ENCODE data around the gene EMC8.

Gene EMC8

DNA sequence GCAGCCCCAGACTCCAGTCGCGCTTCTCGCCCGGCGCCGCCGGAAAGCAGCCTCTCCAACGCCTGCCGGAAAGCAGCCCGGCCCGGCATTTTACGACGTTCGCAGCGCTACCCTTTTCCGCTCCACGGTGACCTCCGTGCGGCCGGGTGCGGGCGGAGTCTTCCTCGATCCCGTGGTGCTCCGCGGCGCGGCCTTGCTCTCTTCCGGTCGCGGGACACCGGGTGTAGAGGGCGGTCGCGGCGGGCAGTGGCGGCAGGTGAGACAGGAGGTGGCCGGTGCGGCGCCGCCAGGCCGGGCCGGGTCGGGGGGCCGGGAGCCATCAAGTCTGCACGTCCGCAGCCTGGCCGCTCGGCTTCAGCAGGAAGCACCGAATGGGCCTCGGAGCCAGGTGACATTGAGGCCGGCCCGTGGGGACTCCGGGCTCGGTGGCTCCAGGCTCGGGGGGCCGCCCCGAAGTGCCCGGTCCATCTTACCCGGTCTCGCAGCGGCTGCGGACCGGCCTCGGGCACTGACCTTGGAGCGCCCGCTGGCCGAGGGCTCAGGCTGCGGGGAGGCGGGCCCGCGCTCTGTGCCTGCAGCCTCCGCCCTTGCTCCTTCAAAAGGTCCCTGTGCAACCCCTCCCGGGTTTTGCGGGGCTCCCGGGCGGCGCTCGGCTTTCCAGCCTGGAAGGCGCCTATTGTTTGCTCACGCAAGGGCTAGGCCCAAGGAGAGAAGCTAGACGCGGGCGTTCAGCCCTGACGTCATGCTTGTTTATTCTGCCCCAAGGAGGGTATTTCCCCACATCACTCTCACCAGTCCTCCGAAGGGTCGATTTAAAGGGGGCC lies at the start of gene EMC8, which contains the start of gene COX4I1:
Gene EMC8 (minus strand): TSS at position 48 of the 824 bp plus-strand sequence. CDS start 249 bp downstream, outside the sequence.
Gene COX4I1 (plus strand): TSS at position 199 of the 824 bp plus-strand sequence. CDS start 1,511 bp downstream, outside the sequence.
- peak; percentile 95 for DNase-seq
- peaks cover 42% of the 10 kb centered on the region for H3K36me3 Mint-ChIP-seq
- no peaks in the 10 kb centered on the region for H3K27me3 Mint-ChIP-seq
- H3K4me1 Mint-ChIP-seq, result peaks cover 53% of the 10 kb centered on the region
- no peaks in the 10 kb centered on the region for H3K9me3 Mint-ChIP-seq
- CTCF ChIA-PET, result interaction anchor here (1.0 to 2.0 kb wide), 2 partner anchors 20 to 189 kb away, joined by 3 to 5 read pairs; no protein-coding TSS in a partner anchor
- H3K27ac Mint-ChIP-seq, result peak within 1 kb of the TSS; percentile 95
- peak within 1 kb of the TSS; percentile 90 for H3K4me3 Mint-ChIP-seq

DNA sequence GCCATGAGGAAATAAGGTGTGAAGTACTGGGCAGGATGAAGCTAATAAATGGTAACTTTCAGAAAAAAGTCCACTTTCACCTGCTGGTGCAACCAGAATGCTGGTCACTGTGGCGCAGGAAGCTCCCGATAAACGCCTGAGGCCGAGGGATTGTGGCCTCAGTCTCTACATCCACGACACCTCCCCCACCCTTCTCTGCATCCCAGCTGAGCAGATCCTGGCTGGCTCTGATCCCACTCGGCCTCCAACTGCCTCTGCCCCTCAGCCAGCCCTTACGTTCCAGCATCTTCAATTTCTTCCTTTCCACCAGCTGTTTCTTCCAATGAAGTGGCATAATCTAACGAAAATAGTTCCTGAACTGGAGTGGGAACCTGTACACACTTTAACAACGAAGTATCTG lies 49.6 kb upstream of the EMC8 start:
- Mint-ChIP-seq H3K27ac (no peak overlapping the region), H3K27me3 (peaks cover 45% of the 10 kb centered on the region), H3K36me3 (no peaks in the 10 kb centered on the region), H3K4me1 (no peaks in the 10 kb centered on the region), H3K4me3 (no peak overlapping the region), H3K9me3 (no peaks in the 10 kb centered on the region)
- DNase-seq, result no peak
- CTCF ChIA-PET, result no interaction called here

GRCh38 chr16:85847681-85848601 lies 48.6 kb upstream of the EMC8 start:
- Mint-ChIP-seq H3K4me1 (no peaks in the 10 kb centered on the region), H3K4me3 (no peak overlapping the region), H3K36me3 (no peaks in the 10 kb centered on the region), H3K27me3 (peaks cover 41% of the 10 kb centered on the region), H3K27ac (no peak overlapping the region), H3K9me3 (no peaks in the 10 kb centered on the region)
- no peak for DNase-seq
- CTCF ChIA-PET, result no interaction called here

DNA sequence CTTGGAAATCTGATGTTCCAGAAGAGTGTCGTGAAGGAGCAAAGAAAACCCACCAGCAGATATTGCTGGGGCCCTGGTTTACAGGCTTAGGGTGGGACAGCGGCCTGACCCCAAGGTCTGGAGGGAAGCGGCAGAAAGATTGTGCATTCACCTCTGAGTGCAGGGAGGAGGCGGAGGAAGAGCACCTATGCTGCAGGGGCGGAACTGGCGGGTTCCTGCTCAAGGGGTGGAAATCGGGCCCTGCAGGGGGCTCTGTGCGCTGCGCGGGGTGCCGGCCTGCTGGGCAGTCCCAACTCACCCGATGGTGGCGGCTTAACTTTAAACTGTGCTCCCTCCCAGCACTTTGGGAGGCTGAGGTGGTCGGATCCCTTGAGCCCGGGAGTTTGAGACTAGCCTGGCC lies 47.7 kb upstream of the EMC8 start:
- Mint-ChIP-seq H3K4me3 (no peak overlapping the region), H3K27me3 (peaks cover 42% of the 10 kb centered on the region), H3K9me3 (no peaks in the 10 kb centered on the region), H3K4me1 (no peaks in the 10 kb centered on the region), H3K27ac (no peak overlapping the region), H3K36me3 (no peaks in the 10 kb centered on the region)
- CTCF ChIA-PET, result no interaction called here
- no peak for DNase-seq

DNA sequence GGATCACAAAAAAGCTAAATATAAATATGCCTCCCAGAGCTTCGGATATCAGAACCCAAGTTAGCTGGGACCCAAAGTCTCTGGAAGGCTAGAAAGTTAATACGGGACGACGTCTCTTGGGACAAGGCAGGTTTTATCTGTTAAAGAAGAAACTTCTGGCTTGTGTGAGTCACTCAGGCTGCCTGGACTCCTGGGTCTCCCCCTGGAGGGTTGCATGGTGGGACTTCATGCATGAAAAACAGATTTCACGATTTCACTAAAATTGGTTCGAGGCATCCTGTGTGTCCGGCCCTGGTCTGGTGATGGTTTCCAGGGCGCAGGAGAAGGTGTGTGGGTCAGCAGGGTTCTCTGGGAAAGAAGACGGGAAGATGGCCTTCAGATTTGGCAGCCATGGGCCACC lies 47.1 kb upstream of the EMC8 start:
- Mint-ChIP-seq H3K4me3 (no peak overlapping the region), H3K27me3 (peaks cover 38% of the 10 kb centered on the region), H3K36me3 (no peaks in the 10 kb centered on the region), H3K9me3 (no peaks in the 10 kb centered on the region), H3K4me1 (no peaks in the 10 kb centered on the region), H3K27ac (peak overlapping the region; percentile 22)
- CTCF ChIA-PET, result no interaction called here
- no peak for DNase-seq

GRCh38 chr16:85845266-85845665 lies 45.9 kb upstream of the EMC8 start:
- H3K27ac Mint-ChIP-seq, result no peak overlapping the region
- CTCF ChIA-PET, result no interaction called here

GRCh38 chr16:85844786-85845185 lies 45.4 kb upstream of the EMC8 start:
- Mint-ChIP-seq H3K27me3 (peaks cover 40% of the 10 kb centered on the region), H3K4me1 (no peaks in the 10 kb centered on the region), H3K4me3 (no peak overlapping the region), H3K27ac (no peak overlapping the region), H3K9me3 (no peaks in the 10 kb centered on the region), H3K36me3 (no peaks in the 10 kb centered on the region)
- no peak for DNase-seq
- CTCF ChIA-PET, result no interaction called here

More at GRCh38 chr16:85845266-85845665, 45.9 kb upstream of the EMC8 start:
- Mint-ChIP-seq H3K4me1 (no peaks in the 10 kb centered on the region), H3K36me3 (no peaks in the 10 kb centered on the region), H3K4me3 (no peak overlapping the region), H3K27me3 (peaks cover 44% of the 10 kb centered on the region), H3K9me3 (no peaks in the 10 kb centered on the region)
- DNase-seq, result no peak

GRCh38 chr16:85844169-85844481 lies 44.8 kb upstream of the EMC8 start:
- no peaks in the 10 kb centered on the region for H3K36me3 Mint-ChIP-seq
- no peak for DNase-seq
- H3K9me3 Mint-ChIP-seq, result no peaks in the 10 kb centered on the region
- H3K4me3 Mint-ChIP-seq, result no peak overlapping the region
- H3K4me1 Mint-ChIP-seq, result no peaks in the 10 kb centered on the region
- CTCF ChIA-PET, result interaction anchor here (0.6 kb wide), 1 partner anchor 356 kb away, joined by 4 read pairs; no protein-coding TSS in a partner anchor
- peaks cover 41% of the 10 kb centered on the region for H3K27me3 Mint-ChIP-seq
- no peak overlapping the region for H3K27ac Mint-ChIP-seq

- CTCF ChIA-PET, result interaction anchor here (0.6 kb wide), 1 partner anchor 356 kb away, joined by 4 read pairs; no protein-coding TSS in a partner anchor
- H3K27me3 Mint-ChIP-seq, result peaks cover 41% of the 10 kb centered on the region
- H3K4me1 Mint-ChIP-seq, result no peaks in the 10 kb centered on the region
- H3K27ac Mint-ChIP-seq, result no peak overlapping the region
- no peak for DNase-seq
- H3K4me3 Mint-ChIP-seq, result no peak overlapping the region
- H3K9me3 Mint-ChIP-seq, result no peaks in the 10 kb centered on the region
- H3K36me3 Mint-ChIP-seq, result no peaks in the 10 kb centered on the region
These were observed 44.3 kb upstream of the EMC8 start for GRCh38 chr16:85843471-85844168.

DNA sequence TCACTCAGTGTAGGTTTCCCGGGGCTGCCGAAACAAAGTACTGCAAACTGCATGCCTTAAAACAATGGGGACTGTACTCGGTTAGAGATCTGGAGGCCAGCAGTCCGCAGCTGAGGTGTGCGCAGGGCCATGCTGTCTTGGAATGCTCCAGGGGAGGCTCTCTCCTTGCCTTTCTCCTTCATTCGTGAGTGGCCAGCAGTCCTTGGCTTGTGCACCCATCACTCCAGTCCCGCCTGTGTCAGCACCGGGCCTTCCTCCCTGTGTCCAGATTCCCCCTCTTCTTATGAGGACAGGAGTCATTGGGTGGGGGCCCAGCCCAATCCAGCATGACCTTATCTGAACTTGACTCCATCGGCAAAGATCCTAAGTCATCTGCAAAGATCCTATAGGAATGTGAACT lies 43.5 kb upstream of the EMC8 start:
- CTCF ChIA-PET, result interaction anchor here (1.6 kb wide), 1 partner anchor 22 kb away, joined by 4 read pairs; no protein-coding TSS in a partner anchor
- H3K27me3 Mint-ChIP-seq, result peaks cover 35% of the 10 kb centered on the region
- no peak overlapping the region for H3K27ac Mint-ChIP-seq
- DNase-seq, result no peak
- H3K4me3 Mint-ChIP-seq, result no peak overlapping the region
- no peaks in the 10 kb centered on the region for H3K9me3 Mint-ChIP-seq
- no peaks in the 10 kb centered on the region for H3K36me3 Mint-ChIP-seq
- H3K4me1 Mint-ChIP-seq, result no peaks in the 10 kb centered on the region

DNA sequence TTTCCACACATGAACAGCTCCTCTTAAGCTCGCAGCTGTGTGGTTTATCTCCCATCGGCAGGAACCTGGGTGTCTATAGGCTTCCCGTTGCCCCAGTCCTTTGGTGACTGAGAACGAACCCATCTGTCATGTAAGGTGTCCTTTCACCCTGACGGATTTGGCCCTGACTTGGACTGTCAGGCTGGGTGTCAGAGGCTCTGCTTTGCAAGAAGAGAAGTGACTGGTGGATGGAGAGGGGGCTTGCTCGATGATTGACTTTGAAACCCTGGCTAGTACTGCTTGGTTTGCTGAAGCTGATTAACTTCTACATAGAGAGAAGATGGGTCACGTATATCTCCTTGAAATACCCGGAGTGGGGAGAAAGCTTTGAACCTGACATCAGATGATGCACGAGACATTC lies 43.1 kb upstream of the EMC8 start:
- no peak overlapping the region for H3K4me3 Mint-ChIP-seq
- H3K36me3 Mint-ChIP-seq, result no peaks in the 10 kb centered on the region
- DNase-seq, result no peak
- no peak overlapping the region for H3K27ac Mint-ChIP-seq
- H3K27me3 Mint-ChIP-seq, result peaks cover 31% of the 10 kb centered on the region
- CTCF ChIA-PET, result interaction anchor here (1.6 kb wide), 1 partner anchor 21 kb away, joined by 4 read pairs; no protein-coding TSS in a partner anchor
- no peaks in the 10 kb centered on the region for H3K9me3 Mint-ChIP-seq
- H3K4me1 Mint-ChIP-seq, result no peaks in the 10 kb centered on the region

GRCh38 chr16:85840801-85841200 lies 41.5 kb upstream of the EMC8 start:
- H3K36me3 Mint-ChIP-seq, result no peaks in the 10 kb centered on the region
- H3K27ac Mint-ChIP-seq, result no peak overlapping the region
- CTCF ChIA-PET, result no interaction called here

GRCh38 chr16:85840395-85840794 lies 41.1 kb upstream of the EMC8 start:
- CTCF ChIA-PET, result no interaction called here
- H3K27ac Mint-ChIP-seq, result no peak overlapping the region
- no peak for DNase-seq
- H3K4me3 Mint-ChIP-seq, result no peak overlapping the region
- no peaks in the 10 kb centered on the region for H3K4me1 Mint-ChIP-seq
- no peaks in the 10 kb centered on the region for H3K9me3 Mint-ChIP-seq
- H3K36me3 Mint-ChIP-seq, result no peaks in the 10 kb centered on the region
- peaks cover 20% of the 10 kb centered on the region for H3K27me3 Mint-ChIP-seq

More at GRCh38 chr16:85840801-85841200, 41.5 kb upstream of the EMC8 start:
- peaks cover 20% of the 10 kb centered on the region for H3K27me3 Mint-ChIP-seq
- no peaks in the 10 kb centered on the region for H3K4me1 Mint-ChIP-seq
- no peak for DNase-seq
- no peak overlapping the region for H3K4me3 Mint-ChIP-seq
- no peaks in the 10 kb centered on the region for H3K9me3 Mint-ChIP-seq
